SJSA1 (cell line): Measurements from ENCODE around the gene OSTM1. TPM values are rescaled to one million over a fixed set of nuclear protein-coding genes. Genes with fewer than 3 reads are reported as not detected.

ENCODE experiments used
- DNase-seq, 2 experiments: peaks; one replicate each; pipeline ENCODE4 v3.0.0-alpha.2; 2015 to 2020; ENCODE audit warnings: low spot score in 2 of 2, low read depth in 1 of 2
- H3K27ac ChIP-seq: fragments of 250-450 bp; sonication (Bioruptor Pico); 2 replicates; pipeline ENCODE4 v1.5.1; 2020; ENCODE audit warnings: mild to moderate bottlenecking, moderate library complexity
- H3K27me3 ChIP-seq: fragments of 250-450 bp; sonication (Bioruptor Pico); replicated peaks from 2 replicates; pipeline ENCODE4 v1.5.1; 2020; ENCODE audit warnings: mild to moderate bottlenecking, moderate library complexity
- H3K36me3 ChIP-seq: fragments of 250-450 bp; sonication (Bioruptor Pico); 2 replicates; pipeline ENCODE4 v1.5.1; 2020; ENCODE audit warnings: mild to moderate bottlenecking
- H3K4me1 ChIP-seq: fragments of 250-450 bp; sonication (Bioruptor Pico); replicated peaks from 2 replicates; pipeline ENCODE4 v1.6.1; 2021; ENCODE audit warnings: mild to moderate bottlenecking
- H3K4me3 ChIP-seq: fragments of 250-450 bp; sonication (Bioruptor Pico); 2 replicates; pipeline ENCODE4 v1.5.1; 2020; ENCODE audit warnings: mild to moderate bottlenecking
- H3K9me3 ChIP-seq: fragments of 250-450 bp; sonication (Bioruptor Pico); replicated peaks from 2 replicates; pipeline ENCODE4 v1.5.1; 2020; ENCODE audit warnings: mild to moderate bottlenecking
- total RNA-seq: library from RNA; depleted of rRNA; stranded (reverse); fragments of >200 nt; shearing (Covaris generic); gene quantifications from 2 replicates; pipeline ENCODE4 v1.2.3, GENCODE V29; 2014

OSTM1 gene
- total RNA-seq, 1 experiment from 2014 or later = 123 TPM

DNA sequence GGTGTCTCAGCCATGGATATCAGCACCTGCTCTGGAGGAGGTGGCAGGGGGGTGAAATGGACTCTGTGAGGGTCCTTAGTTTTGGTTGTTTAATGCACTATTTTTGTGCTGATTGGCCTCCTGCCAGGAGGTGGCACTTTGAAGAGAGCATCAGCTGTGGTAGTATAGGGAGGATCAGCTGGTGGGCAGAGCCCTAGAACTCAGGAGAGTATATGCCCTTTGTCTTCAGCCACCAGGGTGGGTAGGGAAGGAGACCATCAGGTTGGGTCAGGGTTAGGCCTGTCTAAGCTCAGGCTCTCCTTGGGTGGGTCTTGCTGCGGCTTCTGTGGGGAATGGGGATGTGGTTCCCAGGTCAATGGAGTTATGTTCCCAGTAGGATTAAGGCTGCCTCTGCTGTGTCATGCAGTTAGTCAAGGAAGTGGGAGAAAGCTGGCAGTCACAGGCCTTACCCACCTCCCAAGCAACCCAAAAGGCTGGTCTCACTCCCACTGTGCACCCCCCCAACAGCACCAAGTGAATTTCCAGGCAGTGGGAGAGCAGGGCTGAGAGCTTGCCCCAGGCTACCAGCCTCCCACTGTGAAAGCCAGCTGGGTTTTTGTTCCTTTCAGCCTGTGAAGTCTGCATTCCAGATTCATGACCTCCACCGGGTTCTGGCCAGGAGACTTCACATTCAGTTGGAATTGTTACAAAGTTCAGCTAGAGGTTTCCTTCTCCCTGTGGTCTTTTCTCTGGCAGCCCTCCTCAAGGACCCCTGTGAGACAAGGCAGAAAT, 5.7 kb upstream of the OSTM1 start:
- Histone ChIP-seq H3K4me1 (peaks cover 24% of the 10 kb centered on the region), H3K27me3 (no peaks in the 10 kb centered on the region), H3K9me3 (no peaks in the 10 kb centered on the region), H3K36me3 (no peaks in the 10 kb centered on the region), H3K27ac (peak overlapping the region; percentile 69), H3K4me3 (no peak overlapping the region)
- DNase-seq = peak; percentile 67 to 72

DNA sequence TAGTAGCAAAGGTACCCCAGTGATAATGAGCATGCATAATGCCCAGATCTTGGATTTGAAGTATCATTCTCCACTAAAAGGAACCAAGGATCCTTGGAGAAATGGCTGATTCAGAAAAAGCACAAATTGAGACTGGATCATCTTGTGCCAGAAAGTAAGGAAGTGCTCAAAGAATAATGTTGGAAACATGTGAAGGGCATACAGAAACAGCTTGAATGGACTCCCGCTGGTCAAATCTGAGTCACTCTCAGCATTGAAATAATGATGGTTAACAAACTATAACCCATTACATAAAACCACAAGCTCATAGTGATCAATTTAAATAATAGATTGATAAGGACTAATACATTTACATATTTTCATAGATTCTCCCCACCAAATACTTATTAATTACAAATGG, 3.6 kb upstream of the OSTM1 start:
- peaks cover 7% of the 10 kb centered on the region for H3K36me3 ChIP-seq
- no peaks in the 10 kb centered on the region for H3K27me3 ChIP-seq
- H3K27ac ChIP-seq = no peak overlapping the region
- peaks cover 28% of the 10 kb centered on the region for H3K4me1 ChIP-seq
- DNase-seq = no peak
- H3K9me3 ChIP-seq = no peaks in the 10 kb centered on the region
- H3K4me3 ChIP-seq = no peak overlapping the region

DNA sequence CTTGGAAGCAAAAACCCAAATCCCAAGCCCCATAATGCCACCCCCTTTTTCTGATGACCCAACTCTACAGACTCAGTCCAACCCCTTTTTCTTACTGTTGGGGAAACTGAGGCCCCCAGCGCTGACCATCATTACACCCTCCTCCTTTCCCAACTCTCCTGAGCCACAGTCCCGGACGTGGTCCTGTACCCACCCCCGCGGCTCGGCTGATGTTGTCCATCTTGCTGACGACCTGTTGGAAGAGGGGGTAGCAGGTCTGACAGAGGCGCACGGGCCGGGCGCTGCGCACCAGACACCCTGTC, 533 bp downstream of the OSTM1 start:
- DNase-seq = peak in 1 of 2 experiments; percentile 2
- H3K4me1 ChIP-seq = peaks cover 9% of the 10 kb centered on the region
- H3K36me3 ChIP-seq = peaks cover 16% of the 10 kb centered on the region
- H3K27me3 ChIP-seq = no peaks in the 10 kb centered on the region
- H3K4me3 ChIP-seq = peak overlapping the region; percentile 96
- peak overlapping the region; percentile 71 for H3K27ac ChIP-seq
- H3K9me3 ChIP-seq = no peaks in the 10 kb centered on the region

DNA sequence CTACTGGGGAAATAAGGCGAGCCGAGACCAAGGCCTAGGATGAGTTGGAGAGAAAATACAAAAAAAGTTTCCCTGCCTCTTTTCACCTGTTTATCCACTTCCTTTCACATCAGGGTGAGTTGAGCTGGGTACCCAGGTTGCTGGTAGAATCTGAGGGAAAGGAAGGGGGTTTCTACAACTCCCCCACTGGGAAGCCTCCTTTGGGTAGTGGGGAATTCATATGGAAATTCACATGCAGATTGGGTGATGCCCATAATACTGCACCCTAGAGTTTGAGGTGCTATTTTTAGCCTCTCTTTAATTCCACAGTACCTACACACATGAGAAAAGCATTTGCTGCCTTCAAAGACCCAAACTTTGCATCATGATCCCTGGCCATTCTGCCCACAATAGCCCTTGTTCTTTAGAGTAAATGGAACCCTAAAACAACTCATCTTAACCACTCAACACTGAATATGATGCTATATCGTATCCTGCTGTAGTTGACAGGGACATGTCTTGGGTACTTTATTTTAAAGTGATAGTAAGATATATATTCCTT, 2.7 kb downstream of the OSTM1 start:
- no peak for DNase-seq
- no peaks in the 10 kb centered on the region for H3K27me3 ChIP-seq
- peaks cover 17% of the 10 kb centered on the region for H3K36me3 ChIP-seq
- peaks cover 9% of the 10 kb centered on the region for H3K4me1 ChIP-seq
- no peak overlapping the region for H3K27ac ChIP-seq
- H3K9me3 ChIP-seq = no peaks in the 10 kb centered on the region
- H3K4me3 ChIP-seq = no peak overlapping the region

DNA sequence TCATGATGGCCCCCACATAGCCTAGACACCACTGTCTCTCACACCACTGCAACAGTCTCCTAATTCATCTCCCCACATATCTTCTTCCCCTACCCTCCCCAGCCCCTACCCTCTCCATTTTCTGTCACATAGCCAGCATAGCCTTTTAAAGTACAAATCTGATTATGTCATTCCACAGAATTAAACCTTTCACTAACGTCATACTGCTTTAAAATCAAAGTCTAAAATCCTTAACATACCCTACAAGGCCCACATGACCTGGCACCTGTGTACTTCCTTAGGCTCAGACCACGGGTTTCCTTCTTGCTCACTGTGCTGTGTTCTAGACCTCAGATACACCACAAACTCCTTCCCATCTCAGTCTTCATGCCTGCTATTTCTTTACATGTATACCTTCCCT, 5.9 kb downstream of the OSTM1 start:
- Histone ChIP-seq H3K4me1 (no peaks in the 10 kb centered on the region), H3K36me3 (peaks cover 23% of the 10 kb centered on the region), H3K27me3 (no peaks in the 10 kb centered on the region), H3K27ac (no peak overlapping the region), H3K9me3 (no peaks in the 10 kb centered on the region), H3K4me3 (no peak overlapping the region)
- DNase-seq = no peak

DNA sequence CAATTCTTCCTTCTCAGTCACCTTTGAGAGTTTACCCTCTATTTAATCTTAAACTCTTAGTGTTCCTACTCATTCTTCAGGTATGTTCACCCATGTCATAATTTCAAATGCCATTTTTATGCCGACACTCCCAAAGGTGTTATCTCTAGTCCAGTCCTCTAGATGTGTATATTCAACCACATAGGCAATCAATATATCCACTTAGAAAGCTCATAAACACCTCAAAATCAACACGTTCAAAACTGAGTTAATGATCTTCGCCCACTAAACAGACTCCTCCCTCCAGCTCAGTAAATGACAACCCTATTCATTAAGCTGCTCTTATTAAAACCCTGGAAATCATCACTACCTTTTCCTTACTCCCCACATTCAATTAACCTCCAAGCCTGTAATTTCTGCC, 6.4 kb downstream of the OSTM1 start:
- Histone ChIP-seq H3K9me3 (no peaks in the 10 kb centered on the region), H3K4me1 (no peaks in the 10 kb centered on the region), H3K4me3 (no peak overlapping the region), H3K36me3 (peaks cover 23% of the 10 kb centered on the region), H3K27me3 (no peaks in the 10 kb centered on the region), H3K27ac (no peak overlapping the region)
- no peak for DNase-seq

DNA sequence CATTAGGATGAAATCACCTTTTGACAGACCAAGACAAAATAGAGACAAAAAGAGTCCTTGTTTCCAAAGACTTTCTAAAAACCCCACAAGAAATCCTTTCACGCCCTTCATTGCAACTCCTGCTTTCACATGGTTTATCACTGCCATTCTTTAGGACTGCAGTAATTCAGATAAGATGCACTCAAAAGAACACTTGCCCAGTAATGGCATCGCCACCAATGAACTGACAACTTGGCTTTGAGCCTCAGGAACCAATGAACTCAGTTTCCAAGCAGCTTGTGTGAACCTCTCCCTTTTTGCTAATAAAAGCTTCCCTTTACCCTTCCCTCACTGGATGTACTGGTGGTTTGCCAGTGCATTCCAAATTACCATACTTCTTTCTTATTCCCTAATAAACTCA, 21.8 kb downstream of the OSTM1 start:
- no peak overlapping the region for H3K4me3 ChIP-seq
- H3K36me3 ChIP-seq = peaks cover 25% of the 10 kb centered on the region
- H3K27ac ChIP-seq = no peak overlapping the region
- H3K9me3 ChIP-seq = no peaks in the 10 kb centered on the region
- DNase-seq = no peak
- H3K27me3 ChIP-seq = no peaks in the 10 kb centered on the region
- H3K4me1 ChIP-seq = no peaks in the 10 kb centered on the region

DNA sequence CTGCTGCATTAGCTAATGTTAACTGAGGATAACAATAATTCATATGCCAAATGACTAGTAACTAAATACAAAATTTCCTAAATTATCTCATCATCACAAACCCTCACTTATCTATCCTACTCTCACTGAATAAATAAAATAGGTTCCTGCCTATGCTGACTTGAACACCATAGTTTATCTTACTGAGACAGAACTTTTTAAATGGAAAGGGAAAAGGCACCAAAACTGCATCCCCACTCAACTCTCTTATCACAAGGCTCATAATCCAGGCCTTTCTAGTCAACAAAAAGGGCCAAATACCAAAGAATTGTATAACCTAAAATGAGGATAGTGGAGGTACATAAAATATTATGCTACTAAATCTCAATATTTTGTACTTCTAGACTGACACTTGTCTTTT, 23.1 kb downstream of the OSTM1 start:
- H3K4me3 ChIP-seq = no peak overlapping the region
- H3K36me3 ChIP-seq = peaks cover 35% of the 10 kb centered on the region
- H3K4me1 ChIP-seq = no peaks in the 10 kb centered on the region
- no peaks in the 10 kb centered on the region for H3K27me3 ChIP-seq
- H3K27ac ChIP-seq = no peak overlapping the region
- no peaks in the 10 kb centered on the region for H3K9me3 ChIP-seq
- DNase-seq = no peak

DNA sequence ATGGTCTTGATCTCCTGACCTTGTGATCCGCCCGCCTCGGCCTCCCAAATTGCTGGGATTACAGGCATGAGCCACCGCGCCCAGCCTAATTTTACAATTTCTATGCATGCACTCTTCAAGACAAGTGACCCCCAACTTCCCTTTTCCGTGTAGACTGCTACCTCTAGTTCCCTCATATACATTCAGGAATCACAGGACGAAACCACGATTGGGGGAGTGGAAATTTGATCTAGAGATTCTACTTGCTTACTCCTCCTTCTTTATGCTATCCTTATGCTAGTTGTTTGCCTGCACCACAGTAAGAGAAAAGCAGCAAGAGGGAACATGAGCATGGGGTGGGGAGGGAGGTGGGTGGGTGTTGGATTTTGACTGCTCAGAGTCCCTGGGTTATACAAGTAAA, 34.9 kb downstream of the OSTM1 start:
- H3K27me3 ChIP-seq = no peaks in the 10 kb centered on the region
- no peaks in the 10 kb centered on the region for H3K9me3 ChIP-seq
- H3K4me1 ChIP-seq = no peaks in the 10 kb centered on the region
- H3K36me3 ChIP-seq = peaks cover 25% of the 10 kb centered on the region
- no peak overlapping the region for H3K27ac ChIP-seq
- H3K4me3 ChIP-seq = no peak overlapping the region
- no peak for DNase-seq

DNA sequence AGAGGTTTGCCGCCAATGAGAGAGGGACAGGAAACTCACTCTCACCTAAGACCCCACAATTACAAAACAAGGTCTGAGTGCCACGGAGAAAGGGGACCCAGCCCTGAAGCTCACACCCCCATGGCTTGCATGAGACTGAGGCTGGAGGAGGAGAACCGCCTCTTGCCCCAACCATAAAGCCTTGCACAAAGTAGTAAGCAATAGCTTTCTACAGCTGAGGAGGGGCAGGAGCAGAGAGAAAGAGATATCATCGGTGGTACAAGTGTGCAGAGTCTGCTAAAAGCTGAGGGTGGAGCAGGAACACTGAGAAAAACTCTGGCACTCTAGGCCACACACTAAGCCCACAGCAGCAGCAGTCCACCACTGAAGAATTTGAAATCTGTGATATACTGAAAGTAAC, 37.7 kb downstream of the OSTM1 start:
- Histone ChIP-seq H3K4me1 (no peaks in the 10 kb centered on the region), H3K27me3 (no peaks in the 10 kb centered on the region), H3K9me3 (no peaks in the 10 kb centered on the region), H3K27ac (no peak overlapping the region), H3K36me3 (peaks cover 17% of the 10 kb centered on the region), H3K4me3 (no peak overlapping the region)
- no peak for DNase-seq

DNA sequence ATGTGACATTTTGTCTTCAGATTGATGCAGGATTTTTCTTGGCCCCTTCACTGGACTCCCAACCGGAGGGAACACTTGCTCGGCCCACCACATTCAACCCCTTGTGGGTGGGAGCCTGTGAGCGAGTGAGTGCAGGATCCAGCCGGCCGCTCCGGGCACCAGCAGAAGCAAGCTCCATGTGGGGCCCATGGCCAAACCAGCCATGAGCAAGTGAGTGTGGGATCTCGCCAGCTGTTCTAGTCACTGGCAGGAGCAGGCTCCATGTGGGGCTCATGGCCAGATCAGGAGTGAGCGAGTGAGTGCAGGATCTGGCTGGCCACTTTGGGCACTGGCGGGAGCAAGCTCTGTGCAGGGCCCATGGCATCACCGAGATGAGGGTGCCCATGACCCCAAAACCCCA, 42.6 kb downstream of the OSTM1 start:
- Histone ChIP-seq H3K27ac (no peak overlapping the region), H3K36me3 (0 out of 2 replicates have a peak, but pooled peaks cover 2% of the 10 kb centered on the region), H3K9me3 (no peaks in the 10 kb centered on the region), H3K27me3 (no peaks in the 10 kb centered on the region), H3K4me3 (no peak overlapping the region), H3K4me1 (no peaks in the 10 kb centered on the region)
- no peak for DNase-seq

DNA sequence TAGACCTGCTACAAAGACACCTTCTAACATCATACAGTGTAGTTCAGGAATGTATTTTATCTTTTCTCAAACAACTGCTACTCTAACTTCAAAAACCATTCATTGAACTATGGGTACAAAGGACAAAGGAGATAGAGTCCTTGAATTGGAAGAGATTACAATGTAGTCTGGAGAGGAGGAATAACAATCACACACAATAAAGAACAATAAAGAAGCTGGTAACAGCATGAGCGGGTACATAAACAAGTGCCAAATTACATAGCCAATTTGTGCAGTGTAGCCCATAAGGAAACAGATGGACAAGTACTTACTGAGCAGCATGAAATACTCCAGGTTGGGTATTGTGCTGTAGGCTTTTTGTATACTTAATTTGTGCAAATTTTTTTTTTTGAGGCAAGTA, 44.3 kb downstream of the OSTM1 start:
- Histone ChIP-seq H3K27me3 (no peaks in the 10 kb centered on the region), H3K4me3 (no peak overlapping the region), H3K27ac (no peak overlapping the region), H3K4me1 (no peaks in the 10 kb centered on the region), H3K36me3 (no peaks in the 10 kb centered on the region), H3K9me3 (no peaks in the 10 kb centered on the region; the same call in 1 of the 2 replicates)
- DNase-seq = no peak

DNA sequence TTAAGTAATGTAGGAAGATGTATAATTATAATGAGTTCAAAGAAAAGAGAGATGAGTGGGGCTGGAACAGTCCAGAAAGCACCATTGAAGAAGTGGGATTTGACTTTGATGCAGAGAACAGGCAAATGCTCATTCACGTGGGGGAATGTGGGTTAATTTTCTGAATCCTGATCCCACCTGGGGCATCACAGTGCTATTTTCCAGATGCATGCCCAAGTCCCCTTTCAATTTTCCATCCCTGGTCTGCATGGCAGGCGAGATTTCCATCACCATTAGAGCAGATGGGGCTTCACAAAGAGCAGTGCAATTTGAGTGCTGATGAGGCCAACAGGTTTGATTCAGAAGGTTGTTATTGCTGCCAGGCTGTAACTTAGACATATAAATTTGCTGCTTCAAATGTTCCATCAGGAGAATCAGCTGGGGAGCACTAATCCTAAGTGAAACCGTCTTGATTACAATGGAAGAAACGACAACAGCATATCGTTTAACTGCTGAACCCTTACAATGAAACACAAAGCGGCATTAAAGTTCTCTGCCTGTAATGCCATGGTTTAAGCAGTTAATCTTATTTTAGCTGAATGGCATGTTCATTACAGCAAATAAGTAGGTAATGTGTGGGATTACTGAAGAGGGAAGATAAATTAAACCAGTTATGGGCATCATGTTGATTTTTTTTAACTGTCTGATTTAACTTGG, 45.2 kb downstream of the OSTM1 start:
- Histone ChIP-seq H3K4me1 (no peaks in the 10 kb centered on the region), H3K9me3 (no peaks in the 10 kb centered on the region; the same call in 1 of the 2 replicates), H3K36me3 (no peaks in the 10 kb centered on the region), H3K4me3 (no peak overlapping the region), H3K27ac (no peak overlapping the region), H3K27me3 (no peaks in the 10 kb centered on the region)
- no peak for DNase-seq

DNA sequence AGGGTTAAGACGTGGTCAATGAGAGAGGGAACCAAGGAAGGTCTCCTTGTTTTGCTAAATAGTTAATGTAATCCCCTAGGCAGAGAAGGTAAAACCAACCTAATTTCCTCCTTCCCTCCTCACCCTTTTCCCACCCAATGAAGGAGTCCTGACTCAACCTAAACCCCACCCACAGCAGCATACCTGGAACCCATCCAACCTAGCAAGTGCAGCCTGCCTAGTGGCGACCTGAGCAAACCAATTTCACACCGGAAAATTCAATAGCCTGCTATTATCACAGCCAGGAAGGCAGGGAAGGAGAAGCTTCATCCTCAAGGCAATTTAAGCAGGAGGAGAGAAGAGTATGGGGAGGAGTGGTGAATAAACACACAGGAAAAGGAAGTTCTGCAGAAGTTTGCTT, 46.9 kb downstream of the OSTM1 start:
- Histone ChIP-seq H3K4me3 (no peak overlapping the region), H3K36me3 (no peaks in the 10 kb centered on the region), H3K27me3 (no peaks in the 10 kb centered on the region), H3K9me3 (no peaks in the 10 kb centered on the region; the same call in 1 of the 2 replicates), H3K27ac (no peak overlapping the region), H3K4me1 (no peaks in the 10 kb centered on the region)
- DNase-seq = no peak
